HCT116 (cell line): ENCODE measurements around the gene FAM111A. TPM values are rescaled to one million over a fixed set of nuclear protein-coding genes. Genes with fewer than 3 reads are reported as not detected.
"Not testable (repeated sequence)": the region's sequence is repeated elsewhere in the genome, so short reads cannot be mapped to it uniquely, and the experiment has no call there.

Source experiments
- ATAC-seq: fragments of 200-7000 bp; cut with Tn5 transposase; 2 replicates; pipeline ENCODE4 v1.9.1; 2020; ENCODE audit warnings: mild to moderate bottlenecking, moderate library complexity
- BruUV-seq: library from RNA; stranded (reverse); fragments of 400-500 nt; replicated peaks from 2 replicates; lab custom pipeline; 2021; lab: Mats Ljungman, UMichigan
- CTCF ChIA-PET: fragments of 300-600 bp; sonication (Branson Sonifier 250); formaldehyde crosslinking; loops from one replicate; lab custom pipeline; 2021; ENCODE audit warnings: antibody characterized with exemption; lab: Charles Lee
- POLR2A ChIA-PET: fragments of 300-600, 350-600 bp; sonication (Branson Sonifier 250); formaldehyde crosslinking; loops from one replicate; lab custom pipeline; 2021; ENCODE audit warnings: antibody characterized with exemption; lab: Charles Lee
- RAD21 ChIA-PET, 2 experiments: fragments of 300-600 bp; sonication (Branson Sonifier 250); formaldehyde crosslinking; loops; one replicate each; lab custom pipeline; 2023; ENCODE audit warnings: low total read pairs in 2 of 2; ENCODE audit not compliant: uncharacterized antibody in 2 of 2, unreplicated experiment in 2 of 2, low non-redundant PET in 1 of 2; lab: Charles Lee
- DNase-seq: peaks from one replicate; pipeline ENCODE4 v3.0.0-alpha.2; 2010; ENCODE audit warnings: low read depth, low spot score
- H2AFZ ChIP-seq: fragments of 200-600 bp; shearing (Covaris generic), sonication (generic); 2 replicates; pipeline ENCODE4 v1.6.1; 2017; ENCODE audit warnings: low read depth, mixed run types, mixed read lengths, antibody characterized with exemption, low read length; ENCODE audit not compliant: poor library complexity, severe bottlenecking
- H3K27ac ChIP-seq: 2 replicates; pipeline ENCODE4 v1.5.1; 2012; ENCODE audit warnings: low read depth, low read length
- H3K27me3 ChIP-seq: fragments of 200-600 bp; sonication (generic); 2 replicates; pipeline ENCODE4 v1.6.1; 2016; ENCODE audit warnings: mixed run types, low read length, mixed read lengths; ENCODE audit not compliant: insufficient read depth
- H3K36me3 ChIP-seq, 2 experiments: fragments of 200-500 bp in 1 of 2; fragments of 200-600 bp in 1 of 2; sonication (Bioruptor generic) in 1 of 2; sonication (generic) in 1 of 2; 2 replicates each; pipeline versions ENCODE4 v1.5.1 to v1.6.1; 2014 to 2016; ENCODE audit warnings: low read length in 2 of 2, inconsistent platforms in 1 of 2, mixed read lengths in 1 of 2, mixed run types in 1 of 2; ENCODE audit not compliant: insufficient read depth in 2 of 2, control insufficient read depth in 1 of 2
- H3K4me1 ChIP-seq, 2 experiments: fragments of 200-600 bp in 1 of 2; sonication (generic) in 1 of 2; 2 replicates each; pipeline versions ENCODE4 v1.5.1 to v1.6.1; 2012 to 2017; ENCODE audit warnings: low read length in 2 of 2, inconsistent platforms in 1 of 2, mild to moderate bottlenecking in 1 of 2, mixed read lengths in 1 of 2, mixed run types in 1 of 2, moderate library complexity in 1 of 2; ENCODE audit not compliant: insufficient read depth in 2 of 2, control insufficient read depth in 1 of 2
- H3K4me2 ChIP-seq: fragments of 200-600 bp; sonication (generic); 2 replicates; pipeline ENCODE4 v1.6.1; 2017; ENCODE audit warnings: mixed run types, low read length, mixed read lengths
- H3K4me3 ChIP-seq, 2 experiments: fragments of 200-600 bp in 1 of 2; sonication (generic) in 1 of 2; replicated peaks in 1 of 2; 2 replicates each; pipeline ENCODE4 v1.5.1; 2011 to 2016; ENCODE audit warnings: low read length in 2 of 2, control low read depth in 1 of 2, low read depth in 1 of 2, mild to moderate bottlenecking in 1 of 2, mixed read lengths in 1 of 2, mixed run types in 1 of 2
- H3K79me2 ChIP-seq: fragments of 200-600 bp; sonication (generic); 2 replicates; pipeline ENCODE4 v1.6.1; 2017; ENCODE audit warnings: mild to moderate bottlenecking, mixed run types, low read length, moderate library complexity, mixed read lengths; ENCODE audit not compliant: insufficient read depth
- H3K9ac ChIP-seq: fragments of 200-600 bp; sonication (generic); 2 replicates; pipeline ENCODE4 v1.6.1; 2016; ENCODE audit warnings: low read length, mixed read lengths
- H3K9me2 ChIP-seq: fragments of 200-600 bp; sonication (generic), shearing (Covaris generic); 2 replicates; pipeline ENCODE4 v1.6.1; 2017; ENCODE audit warnings: mixed run types, mild to moderate bottlenecking, moderate library complexity; ENCODE audit not compliant: insufficient read depth
- H3K9me3 ChIP-seq, 2 experiments: fragments of 200-500 bp in 1 of 2; fragments of 200-600 bp in 1 of 2; sonication (Bioruptor generic) in 1 of 2; sonication (generic) in 1 of 2; 2 replicates each; pipeline ENCODE4 v1.6.1; 2014 to 2017; ENCODE audit warnings: low read length in 2 of 2, mixed read lengths in 2 of 2, inconsistent platforms in 1 of 2, low read depth in 1 of 2, mild to moderate bottlenecking in 1 of 2, mixed run types in 1 of 2, moderate library complexity in 1 of 2; ENCODE audit not compliant: control insufficient read depth in 1 of 2, insufficient read depth in 1 of 2
- H4K20me1 ChIP-seq: fragments of 200-600 bp; sonication (generic), shearing (Covaris generic); 2 replicates; pipeline ENCODE4 v1.6.1; 2017; ENCODE audit warnings: mixed run types, mild to moderate bottlenecking, moderate library complexity; ENCODE audit not compliant: insufficient read depth
- CEBPB ChIP-seq: IDR thresholded peaks from 2 replicates; pipeline ENCODE4 v1.6.1; 2012; ENCODE audit warnings: low read depth
- EGR1 ChIP-seq: IDR thresholded peaks from 2 replicates; pipeline ENCODE4 v1.6.1; 2012; ENCODE audit warnings: low read depth
- EZH2phosphoT487 ChIP-seq: fragments of 200-600 bp; IDR thresholded peaks from 2 replicates; pipeline ENCODE4 v1.6.1; 2018; ENCODE audit warnings: antibody characterized with exemption, borderline replicate concordance
- FOSL1 ChIP-seq: IDR thresholded peaks from 2 replicates; pipeline ENCODE4 v1.6.1; 2012; ENCODE audit warnings: low read depth
- MAX ChIP-seq: IDR thresholded peaks from 2 replicates; pipeline ENCODE4 v1.6.1; 2012
- POLR2A ChIP-seq: IDR thresholded peaks from 2 replicates; pipeline ENCODE4 v1.7.0; 2011; ENCODE audit warnings: borderline replicate concordance; ENCODE audit not compliant: insufficient read depth, insufficient read length; ENCODE audit errors: extremely low read depth
- RAD21 ChIP-seq: IDR thresholded peaks from 2 replicates; pipeline ENCODE4 v1.6.1; 2012; ENCODE audit warnings: low read depth, mild to moderate bottlenecking
- SIN3A ChIP-seq: IDR thresholded peaks from 2 replicates; pipeline ENCODE4 v1.6.1; 2012; ENCODE audit warnings: low read depth
- SP1 ChIP-seq: IDR thresholded peaks from 2 replicates; pipeline ENCODE4 v1.6.1; 2012; ENCODE audit warnings: low read depth
- SRF ChIP-seq: IDR thresholded peaks from 2 replicates; pipeline ENCODE4 v1.6.1; 2012; ENCODE audit warnings: low read depth
- ZBTB33 ChIP-seq: IDR thresholded peaks from 2 replicates; pipeline ENCODE4 v1.6.1; 2011; ENCODE audit warnings: mild to moderate bottlenecking, low read length, moderate library complexity; ENCODE audit not compliant: insufficient replicate concordance; ENCODE audit errors: extremely low read depth
- ZNF274 ChIP-seq: fragments of 200-500 bp; sonication (Bioruptor generic); IDR thresholded peaks from 2 replicates; pipeline ENCODE4 v1.6.1; 2014; ENCODE audit warnings: mild to moderate bottlenecking, low read depth, low read length, inconsistent platforms
- intact Hi-C: fragments of 100-400 bp; cut with micrococcal nuclease; formaldehyde crosslinking; loops from 2 replicates; pipeline ENCODE4 v1.10.0; 2022
- total RNA-seq: library from RNA; stranded (reverse); gene quantifications from one replicate; pipeline ENCODE4 v1.2.1, GENCODE V29; 2021; ENCODE audit not compliant: unreplicated experiment

The FAM111A gene
- total RNA-seq, 1 experiment from 2014 or later = 30.3 TPM

GRCh38 chr11:59106363-59107336 lies 36.0 kb upstream of the FAM111A start, which contains the start of gene FAM111B:
TSS of gene FAM111B (plus strand) at chr11:59107237. CDS start at chr11:59109626, 2,389 bp downstream.
- H3K9ac ChIP-seq = peak within 1 kb of the TSS; percentile 54
- H3K9me3 ChIP-seq = no peaks in the 10 kb centered on the region
- peak within 1 kb of the TSS; percentile 54 to 62 for H3K4me3 ChIP-seq
- ChIA-PET POLR2A (interaction anchor here (0.5 kb wide), 1 partner anchor 148 kb away, joined by 5 read pairs; no protein-coding TSS in a partner anchor), CTCF (interaction anchor here (1.5 kb wide), 1 partner anchor 29 kb away, joined by 4 read pairs; no protein-coding TSS in a partner anchor), RAD21 (interaction anchor here (0.6 to 1.0 kb wide), 3 partner anchors 28 to 52 kb away, joined by 3 to 5 read pairs (median 3); no protein-coding TSS in a partner anchor)
- ATAC-seq (peak; percentile 94), DNase-seq (peak; percentile 83)
- no peaks in the 10 kb centered on the region for H3K79me2 ChIP-seq
- H3K27ac ChIP-seq = peak within 1 kb of the TSS; percentile 43; the same call in 1 of the 2 replicates
- H3K4me1 ChIP-seq = peaks cover 0 to 23% of the 10 kb centered on the region in 2 experiments; a peak in 3 of 4 replicates
- 0 out of 4 replicates have a peak, but pooled peaks cover 0 to 3% of the 10 kb centered on the region in 2 experiments for H3K36me3 ChIP-seq
- H3K9me2 ChIP-seq = no peaks in the 10 kb centered on the region
- no peaks in the 10 kb centered on the region for H3K27me3 ChIP-seq
- no TSS peak for BruUV-seq
- intact Hi-C loops = no loop called here
- H3K4me2 ChIP-seq = peak within 1 kb of the TSS; percentile 91
- H4K20me1 ChIP-seq = no peaks in the 10 kb centered on the region
- TF ChIP-seq SP1 (peak; percentile 86), RAD21 (no peak), ZNF274 (no peak), CEBPB (no peak), MAX (peak; percentile 64), ZBTB33 (no peak), SIN3A (no peak; the same call in 1 of the 2 replicates), FOSL1 (no peak), EGR1 (no peak), POLR2A (no peak), EZH2phosphoT487 (no peak), SRF (no peak)
- H2AFZ ChIP-seq = peak within 1 kb of the TSS; percentile 90

- intact Hi-C loops = not testable (repeated sequence)
Measured at GRCh38 chr11:59107721-59108120, 34.9 kb upstream of the FAM111A start.

More at GRCh38 chr11:59107721-59108120, 34.9 kb upstream of the FAM111A start:
- H3K27ac ChIP-seq, BruUV-seq, POLR2A ChIA-PET, H3K79me2 ChIP-seq, DNase-seq, H3K9me2 ChIP-seq, H4K20me1 ChIP-seq, ATAC-seq, RAD21 ChIA-PET, H3K36me3 ChIP-seq, H3K27me3 ChIP-seq, H3K9me3 ChIP-seq: not testable (repeated sequence)
- H3K4me1 ChIP-seq = peaks cover 0 to 23% of the 10 kb centered on the region in 2 experiments; a peak in 3 of 4 replicates
- H3K9ac ChIP-seq = peak overlapping the region; percentile 54
- CTCF ChIA-PET = interaction anchor here (1.5 kb wide), 1 partner anchor 28 kb away, joined by 4 read pairs; no protein-coding TSS in a partner anchor
- peak overlapping the region; percentile 91 for H3K4me2 ChIP-seq
- H2AFZ ChIP-seq = peak overlapping the region; percentile 67
- peak overlapping the region; percentile 54 to 62 for H3K4me3 ChIP-seq
